ENCODE results near the gene PAQR3.

DNA sequence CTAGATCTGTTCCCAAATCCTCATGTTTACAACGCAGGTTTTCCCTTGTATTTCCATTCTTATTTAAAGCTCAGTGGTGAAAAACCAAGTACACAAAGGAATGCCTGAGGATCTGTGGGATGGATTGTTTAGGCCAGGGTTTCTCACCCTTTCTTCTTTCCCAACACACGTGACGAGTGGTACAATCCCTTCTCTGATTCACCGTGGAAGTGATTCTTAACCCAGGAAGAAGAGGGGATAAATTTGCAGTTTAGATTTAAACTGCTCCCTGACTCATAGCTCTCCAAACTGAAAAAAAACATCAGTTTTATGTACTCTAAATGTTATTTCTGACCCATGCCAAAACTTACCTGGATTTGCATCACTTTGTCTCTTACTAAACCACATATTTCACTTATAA is 17.0 kb downstream of the PAQR3 start:
- TF ChIP-seq, protein P1, sequence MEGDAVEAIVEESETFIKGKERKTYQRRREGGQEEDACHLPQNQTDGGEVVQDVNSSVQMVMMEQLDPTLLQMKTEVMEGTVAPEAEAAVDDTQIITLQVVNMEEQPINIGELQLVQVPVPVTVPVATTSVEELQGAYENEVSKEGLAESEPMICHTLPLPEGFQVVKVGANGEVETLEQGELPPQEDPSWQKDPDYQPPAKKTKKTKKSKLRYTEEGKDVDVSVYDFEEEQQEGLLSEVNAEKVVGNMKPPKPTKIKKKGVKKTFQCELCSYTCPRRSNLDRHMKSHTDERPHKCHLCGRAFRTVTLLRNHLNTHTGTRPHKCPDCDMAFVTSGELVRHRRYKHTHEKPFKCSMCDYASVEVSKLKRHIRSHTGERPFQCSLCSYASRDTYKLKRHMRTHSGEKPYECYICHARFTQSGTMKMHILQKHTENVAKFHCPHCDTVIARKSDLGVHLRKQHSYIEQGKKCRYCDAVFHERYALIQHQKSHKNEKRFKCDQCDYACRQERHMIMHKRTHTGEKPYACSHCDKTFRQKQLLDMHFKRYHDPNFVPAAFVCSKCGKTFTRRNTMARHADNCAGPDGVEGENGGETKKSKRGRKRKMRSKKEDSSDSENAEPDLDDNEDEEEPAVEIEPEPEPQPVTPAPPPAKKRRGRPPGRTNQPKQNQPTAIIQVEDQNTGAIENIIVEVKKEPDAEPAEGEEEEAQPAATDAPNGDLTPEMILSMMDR (IDR thresholded peaks at IDR 0.05) = no peak
- TF ChIP-seq POLR2AphosphoS5 (IDR thresholded peaks at IDR 0.05) (no peak), POLR2A (IDR thresholded peaks at IDR 0.05) (no peak)

All from suprapubic skin (tissue), 4 donors.